ENCODE data around the gene PEAK1. TPM values are rescaled to one million over a fixed set of nuclear protein-coding genes. Genes with fewer than 3 reads are reported as not detected.

PEAK1 gene
- total RNA-seq, 1 donor from 2014 or later = 27.7 TPM

GRCh38 chr15:77144492-77145070, 275.3 kb downstream of the PEAK1 start:
- Histone ChIP-seq H3K27ac (peak overlapping the region; percentile 61), H3K27me3 (no peaks in the 10 kb centered on the region), H3K4me1 (peaks cover 14% of the 10 kb centered on the region), H3K36me3 (no peaks in the 10 kb centered on the region), H3K4me3 (no peak overlapping the region), H3K9me3 (no peaks in the 10 kb centered on the region)
- DNase-seq (ENCODE audit: extremely low spot score in 2 of 2) = no peak
- TF ChIP-seq POLR2A (IDR thresholded peaks at IDR 0.05) (no peak), POLR2AphosphoS5 (IDR thresholded peaks at IDR 0.05; ENCODE audit: insufficient read depth in 1 of 2, low read depth in 1 of 2) (no peak), CTCF (IDR thresholded peaks at IDR 0.05) (no peak)
- intact Hi-C loops (cut with DNase I) = no loop called here

- no peak for DNase-seq (ENCODE audit: extremely low spot score in 2 of 2)
- Histone ChIP-seq H3K4me1 (peaks cover 14% of the 10 kb centered on the region), H3K36me3 (no peaks in the 10 kb centered on the region), H3K4me3 (no peak overlapping the region), H3K27me3 (no peaks in the 10 kb centered on the region), H3K9me3 (no peaks in the 10 kb centered on the region), H3K27ac (peak overlapping the region; percentile 61)
- TF ChIP-seq CTCF (IDR thresholded peaks at IDR 0.05) (no peak), POLR2A (IDR thresholded peaks at IDR 0.05) (no peak), POLR2AphosphoS5 (IDR thresholded peaks at IDR 0.05; ENCODE audit: insufficient read depth in 1 of 2, low read depth in 1 of 2) (no peak)
- intact Hi-C loops (cut with DNase I) = no loop called here
These were observed 275.9 kb downstream of the PEAK1 start for GRCh38 chr15:77144026-77144425.

- H3K9me3 ChIP-seq = no peaks in the 10 kb centered on the region
- DNase-seq (ENCODE audit: extremely low spot score in 2 of 2) = no peak
- H3K27ac ChIP-seq = peak overlapping the region; percentile 61
- intact Hi-C loops (cut with DNase I) = no loop called here
- no peaks in the 10 kb centered on the region for H3K36me3 ChIP-seq
- no peak for TF ChIP-seq POLR2A (IDR thresholded peaks at IDR 0.05)
- no peak for TF ChIP-seq CTCF (IDR thresholded peaks at IDR 0.05)
- TF ChIP-seq POLR2AphosphoS5 (IDR thresholded peaks at IDR 0.05; ENCODE audit: insufficient read depth in 1 of 2, low read depth in 1 of 2) = no peak
- peaks cover 14% of the 10 kb centered on the region for H3K4me1 ChIP-seq
- H3K27me3 ChIP-seq = no peaks in the 10 kb centered on the region
- H3K4me3 ChIP-seq = no peak overlapping the region
These were observed 276.3 kb downstream of the PEAK1 start for GRCh38 chr15:77143616-77144015.

- Histone ChIP-seq H3K27me3 (no peaks in the 10 kb centered on the region), H3K27ac (peak overlapping the region; percentile 61), H3K4me3 (no peak overlapping the region), H3K4me1 (peaks cover 14% of the 10 kb centered on the region), H3K9me3 (no peaks in the 10 kb centered on the region), H3K36me3 (no peaks in the 10 kb centered on the region)
- intact Hi-C loops (cut with DNase I) = no loop called here
- TF ChIP-seq CTCF (IDR thresholded peaks at IDR 0.05) = no peak
- DNase-seq (ENCODE audit: extremely low spot score in 2 of 2) = no peak
These were observed 276.7 kb downstream of the PEAK1 start for GRCh38 chr15:77143191-77143590.

- Histone ChIP-seq H3K9me3 (no peaks in the 10 kb centered on the region), H3K4me1 (peaks cover 3% of the 10 kb centered on the region), H3K27me3 (no peaks in the 10 kb centered on the region), H3K4me3 (no peak overlapping the region), H3K36me3 (no peaks in the 10 kb centered on the region), H3K27ac (no peak overlapping the region)
- intact Hi-C loops (cut with DNase I) = no loop called here
- TF ChIP-seq POLR2AphosphoS5 (IDR thresholded peaks at IDR 0.05; ENCODE audit: insufficient read depth in 1 of 2, low read depth in 1 of 2) (no peak), CTCF (IDR thresholded peaks at IDR 0.05) (no peak), POLR2A (IDR thresholded peaks at IDR 0.05) (no peak)
- no peak for DNase-seq (ENCODE audit: extremely low spot score in 2 of 2)
These were observed 279.7 kb downstream of the PEAK1 start for GRCh38 chr15:77140220-77140619.

All from vagina (tissue), 2 donors.